Vagina (tissue), 2 donors: ENCODE measurements around the gene HOXB1. TPM values are rescaled to one million over a fixed set of nuclear protein-coding genes. Genes with fewer than 3 reads are reported as not detected.

Experiments used
- DNase-seq, 2 donors: peaks; one replicate each; pipeline ENCODE4 v3.0.0-alpha.2; 2017; ENCODE audit errors: extremely low spot score in 2 of 2
- H3K27ac ChIP-seq: fragments of 200-600 bp; sonication (generic); one replicate; pipeline ENCODE4 v1.5.1; 2019
- H3K27me3 ChIP-seq: fragments of 200-600 bp; sonication (generic); one replicate; pipeline ENCODE4 v1.5.1; 2019
- H3K36me3 ChIP-seq, 2 donors: fragments of 200-600 bp; sonication (generic); one replicate each; pipeline ENCODE4 v1.5.1; 2017 to 2019
- H3K4me1 ChIP-seq: fragments of 200-600 bp; sonication (generic); one replicate; pipeline ENCODE4 v1.5.1; 2019
- H3K4me3 ChIP-seq, 2 donors: fragments of 200-600 bp; sonication (generic); 1 replicate in 1 of 2; 2 replicates in 1 of 2; pipeline ENCODE4 v1.5.1; 2016 to 2019
- H3K9me3 ChIP-seq: fragments of 200-600 bp; sonication (generic); one replicate; pipeline ENCODE4 v1.5.1; 2019
- POLR2A ChIP-seq, 2 donors: fragments of 450-650 bp; IDR thresholded peaks; one replicate each; pipeline ENCODE4 v1.6.1; 2017; ENCODE audit warnings: antibody characterized with exemption in 2 of 2, mild to moderate bottlenecking in 2 of 2, moderate library complexity in 2 of 2
- POLR2AphosphoS5 ChIP-seq, 2 donors: sonication (generic); formaldehyde crosslinking; IDR thresholded peaks; one replicate each; pipeline ENCODE4 v1.9.0; 2017; ENCODE audit warnings: antibody characterized with exemption in 2 of 2, mild to moderate bottlenecking in 2 of 2, low read depth in 1 of 2; ENCODE audit not compliant: insufficient read depth in 1 of 2
- intact Hi-C: fragments of 100-400 bp; cut with DNase I; formaldehyde crosslinking; loops from one replicate; pipeline ENCODE4 v1.15.1; 2023
- total RNA-seq: library from RNA; depleted of rRNA; stranded (reverse); fragments of >200 nt; gene quantifications from one replicate; pipeline ENCODE4 v1.2.3, GENCODE V29; 2016
- TF ChIP-seq, protein P1 (sequence below), 3 experiments: fragments of 450-650 bp in 2 of 3; fragments of 200-600 bp in 1 of 3; sonication (generic) in 1 of 3; IDR thresholded peaks; one replicate each; pipeline ENCODE4 v1.5.1; 2017 to 2019; ENCODE audit warnings: antibody characterized with exemption in 3 of 3, mild to moderate bottlenecking in 2 of 3, moderate library complexity in 2 of 3

Gene HOXB1
- total RNA-seq, 1 donor from 2014 or later = not detected

GRCh38 chr17:48545539-48545938, 14.7 kb upstream of the HOXB1 start:
- TF ChIP-seq POLR2A (IDR thresholded peaks at IDR 0.05) (no peak), POLR2AphosphoS5 (IDR thresholded peaks at IDR 0.05; ENCODE audit: insufficient read depth in 1 of 2, low read depth in 1 of 2) (no peak)
- TF ChIP-seq, protein P1, sequence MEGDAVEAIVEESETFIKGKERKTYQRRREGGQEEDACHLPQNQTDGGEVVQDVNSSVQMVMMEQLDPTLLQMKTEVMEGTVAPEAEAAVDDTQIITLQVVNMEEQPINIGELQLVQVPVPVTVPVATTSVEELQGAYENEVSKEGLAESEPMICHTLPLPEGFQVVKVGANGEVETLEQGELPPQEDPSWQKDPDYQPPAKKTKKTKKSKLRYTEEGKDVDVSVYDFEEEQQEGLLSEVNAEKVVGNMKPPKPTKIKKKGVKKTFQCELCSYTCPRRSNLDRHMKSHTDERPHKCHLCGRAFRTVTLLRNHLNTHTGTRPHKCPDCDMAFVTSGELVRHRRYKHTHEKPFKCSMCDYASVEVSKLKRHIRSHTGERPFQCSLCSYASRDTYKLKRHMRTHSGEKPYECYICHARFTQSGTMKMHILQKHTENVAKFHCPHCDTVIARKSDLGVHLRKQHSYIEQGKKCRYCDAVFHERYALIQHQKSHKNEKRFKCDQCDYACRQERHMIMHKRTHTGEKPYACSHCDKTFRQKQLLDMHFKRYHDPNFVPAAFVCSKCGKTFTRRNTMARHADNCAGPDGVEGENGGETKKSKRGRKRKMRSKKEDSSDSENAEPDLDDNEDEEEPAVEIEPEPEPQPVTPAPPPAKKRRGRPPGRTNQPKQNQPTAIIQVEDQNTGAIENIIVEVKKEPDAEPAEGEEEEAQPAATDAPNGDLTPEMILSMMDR (IDR thresholded peaks at IDR 0.05) = no peak
- Histone ChIP-seq H3K27ac (peak overlapping the region; percentile 95), H3K9me3 (no peaks in the 10 kb centered on the region), H3K4me3 (no peak overlapping the region), H3K36me3 (no peaks in the 10 kb centered on the region), H3K4me1 (peaks cover 47% of the 10 kb centered on the region), H3K27me3 (no peaks in the 10 kb centered on the region)
- intact Hi-C loops = no loop called here
- DNase-seq = no peak

DNA sequence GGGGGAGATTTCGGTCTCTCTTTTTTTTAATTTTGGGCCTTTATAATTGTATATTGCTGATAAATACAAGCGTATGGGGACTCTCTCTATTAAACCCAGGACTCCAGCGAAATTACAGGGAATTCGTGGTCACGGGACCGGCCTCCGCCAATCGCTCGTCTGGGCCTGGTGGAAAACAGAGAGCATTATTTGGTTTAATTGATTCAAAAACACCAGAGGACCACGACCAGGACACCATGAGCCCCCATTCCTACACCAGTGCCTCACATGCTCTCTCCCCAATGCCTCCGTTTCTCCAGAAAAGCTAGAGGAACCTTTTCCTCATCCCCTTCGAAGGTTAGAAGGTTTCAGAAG, 14.2 kb upstream of the HOXB1 start, which contains the start of gene HOXB2:
HOXB2 (minus strand) TSS at position 88 of the 354 bp plus-strand sequence. CDS start 198 bp downstream, outside the sequence.
- Histone ChIP-seq H3K4me1 (peaks cover 47% of the 10 kb centered on the region), H3K4me3 (peak within 1 kb of the TSS; percentile 65 to 71), H3K27ac (peak within 1 kb of the TSS; percentile 95), H3K36me3 (no peaks in the 10 kb centered on the region), H3K9me3 (no peaks in the 10 kb centered on the region), H3K27me3 (no peaks in the 10 kb centered on the region)
- TF ChIP-seq POLR2A (IDR thresholded peaks at IDR 0.05) = no peak
- intact Hi-C loops = no loop called here
- no peak for DNase-seq

GRCh38 chr17:48544349-48545021, 13.7 kb upstream of the HOXB1 start:
- no peak for DNase-seq
- H3K27me3 ChIP-seq = no peaks in the 10 kb centered on the region

GRCh38 chr17:48543854-48544348, 13.1 kb upstream of the HOXB1 start:
- intact Hi-C loops = loop anchor here (2.0 kb wide), 1 partner anchor 33 kb away; no protein-coding TSS in a partner anchor
- Histone ChIP-seq H3K4me1 (peaks cover 47% of the 10 kb centered on the region), H3K27ac (peak overlapping the region; percentile 95), H3K36me3 (no peaks in the 10 kb centered on the region), H3K9me3 (no peaks in the 10 kb centered on the region), H3K27me3 (no peaks in the 10 kb centered on the region), H3K4me3 (peak overlapping the region; percentile 65 to 71)
- TF ChIP-seq POLR2AphosphoS5 (IDR thresholded peaks at IDR 0.05; ENCODE audit: insufficient read depth in 1 of 2, low read depth in 1 of 2) (no peak), POLR2A (IDR thresholded peaks at IDR 0.05) (no peak)
- TF ChIP-seq, protein P1 (IDR thresholded peaks at IDR 0.05) = no peak
- DNase-seq = no peak

More at GRCh38 chr17:48544349-48545021, 13.7 kb upstream of the HOXB1 start:
- peak overlapping the region; percentile 95 for H3K27ac ChIP-seq
- H3K4me3 ChIP-seq = peak overlapping the region; percentile 65 to 71
- H3K4me1 ChIP-seq = peaks cover 47% of the 10 kb centered on the region
- TF ChIP-seq POLR2AphosphoS5 (IDR thresholded peaks at IDR 0.05; ENCODE audit: insufficient read depth in 1 of 2, low read depth in 1 of 2) = peak in 1 of 2 donors; percentile 69
- peak in 1 of 2 donors; percentile 5 for TF ChIP-seq POLR2A (IDR thresholded peaks at IDR 0.05)
- TF ChIP-seq, protein P1 (IDR thresholded peaks at IDR 0.05) = no peak
- H3K9me3 ChIP-seq = no peaks in the 10 kb centered on the region
- intact Hi-C loops = no loop called here
- H3K36me3 ChIP-seq = no peaks in the 10 kb centered on the region

- peak overlapping the region; percentile 95 for H3K27ac ChIP-seq
- H3K4me1 ChIP-seq = peaks cover 47% of the 10 kb centered on the region
- intact Hi-C loops = loop anchor here (2.0 kb wide), 1 partner anchor 34 kb away; no protein-coding TSS in a partner anchor
- TF ChIP-seq POLR2A (IDR thresholded peaks at IDR 0.05) (no peak), POLR2AphosphoS5 (IDR thresholded peaks at IDR 0.05; ENCODE audit: insufficient read depth in 1 of 2, low read depth in 1 of 2) (peak in 1 of 2 donors; percentile 65)
- TF ChIP-seq, protein P1 (IDR thresholded peaks at IDR 0.05) = peak in 1 of 3 experiments; percentile 21
- H3K36me3 ChIP-seq = no peaks in the 10 kb centered on the region
- no peaks in the 10 kb centered on the region for H3K9me3 ChIP-seq
- no peak for DNase-seq
- H3K27me3 ChIP-seq = no peaks in the 10 kb centered on the region
- peak overlapping the region; percentile 65 to 71 for H3K4me3 ChIP-seq
These were observed 12.5 kb upstream of the HOXB1 start for GRCh38 chr17:48543107-48543853.
